Endodermal cell (in vitro differentiated cells): ENCODE data around the gene CTIF. TPM values are rescaled to one million over a fixed set of nuclear protein-coding genes. Genes with fewer than 3 reads are reported as not detected.
A peak's percentile ranks its signal among the peaks of the same experiment; 100 is the strongest.

Source experiments
- DNase-seq: peaks from one replicate; pipeline ENCODE4 v3.0.0-alpha.2; 2017
- H3K27ac ChIP-seq: 2 replicates; pipeline ENCODE4 v1.5.1; 2013; ENCODE audit warnings: mild to moderate bottlenecking, low read depth, low read length, moderate library complexity
- H3K27me3 ChIP-seq: 2 replicates; pipeline ENCODE4 v1.6.1; 2013; ENCODE audit warnings: mild to moderate bottlenecking, low read length, moderate library complexity; ENCODE audit not compliant: insufficient read depth, control insufficient read depth, poor library complexity, severe bottlenecking
- H3K36me3 ChIP-seq: 2 replicates; pipeline ENCODE4 v1.7.0; 2013; ENCODE audit warnings: mild to moderate bottlenecking, low read length, moderate library complexity; ENCODE audit not compliant: control insufficient read depth, insufficient read depth
- H3K4me1 ChIP-seq: one replicate; pipeline ENCODE4 v1.7.0; 2013; ENCODE audit warnings: low read length; ENCODE audit not compliant: control insufficient read depth, insufficient read depth
- H3K4me3 ChIP-seq: 2 replicates; pipeline ENCODE4 v1.5.1; 2013; ENCODE audit warnings: mild to moderate bottlenecking, low read length, moderate library complexity
- H3K9ac ChIP-seq: 2 replicates; pipeline ENCODE4 v1.6.1; 2013; ENCODE audit warnings: mild to moderate bottlenecking, low read length, moderate library complexity; ENCODE audit not compliant: poor library complexity, severe bottlenecking; ENCODE audit errors: extremely low read depth
- H3K9me3 ChIP-seq: 2 replicates; pipeline ENCODE4 v1.6.1; 2013; ENCODE audit warnings: mild to moderate bottlenecking, low read length, moderate library complexity; ENCODE audit not compliant: control insufficient read depth
- H3K27ac Mint-ChIP-seq: 2 replicates; pipeline ENCODE4 v1.8.0; 2020; ENCODE audit warnings: mixed read lengths
- H3K27me3 Mint-ChIP-seq: 2 replicates; pipeline ENCODE4 v1.8.0; 2021; ENCODE audit warnings: mild to moderate bottlenecking, mixed read lengths; ENCODE audit not compliant: insufficient read depth
- H3K36me3 Mint-ChIP-seq: 2 replicates; pipeline ENCODE4 v1.8.0; 2020; ENCODE audit warnings: low read depth, mixed read lengths
- H3K4me1 Mint-ChIP-seq: 2 replicates; pipeline ENCODE4 v1.8.0; 2020; ENCODE audit warnings: mixed read lengths
- H3K4me3 Mint-ChIP-seq: 2 replicates; pipeline ENCODE4 v1.8.0; 2020; ENCODE audit warnings: mild to moderate bottlenecking, moderate library complexity, mixed read lengths
- H3K9me3 Mint-ChIP-seq: 2 replicates; pipeline ENCODE4 v1.8.0; 2020; ENCODE audit warnings: mild to moderate bottlenecking, mixed read lengths
- WGBS, 2 experiments: methylation state at CpG; one replicate each; pipeline versions ENCODE4 v1.1.5 to v1.1.7; 2013; ENCODE audit warnings: missing lambda C conversion rate in 2 of 2, mixed read lengths in 1 of 2; ENCODE audit not compliant: insufficient coverage in 1 of 2, insufficient read length in 1 of 2; 5-methylcytosine and 5-hydroxymethylcytosine counted together
- total RNA-seq, 2 donors: library from RNA; stranded (reverse); fragmentation: NEBNext Ultra II Directional in 1 of 2; extraction: Animal tissue kit (Norgen Biotek cat#: 25700) in 1 of 2; gene quantifications; 2 replicates in 1 of 2; 3 replicates in 1 of 2; pipeline ENCODE4 v1.2.1, GENCODE V29; 2021
- TF ChIP-seq, protein P1 (sequence below): fragments of 200-600 bp; sonication (generic); conservative IDR thresholded peaks from 2 replicates; pipeline ENCODE4 v1.5.0; 2021; ENCODE audit warnings: antibody characterized with exemption, mild to moderate bottlenecking

The CTIF gene
- total RNA-seq, 2 donors from 2014 or later, result 33.8 to 41.6 TPM

DNA sequence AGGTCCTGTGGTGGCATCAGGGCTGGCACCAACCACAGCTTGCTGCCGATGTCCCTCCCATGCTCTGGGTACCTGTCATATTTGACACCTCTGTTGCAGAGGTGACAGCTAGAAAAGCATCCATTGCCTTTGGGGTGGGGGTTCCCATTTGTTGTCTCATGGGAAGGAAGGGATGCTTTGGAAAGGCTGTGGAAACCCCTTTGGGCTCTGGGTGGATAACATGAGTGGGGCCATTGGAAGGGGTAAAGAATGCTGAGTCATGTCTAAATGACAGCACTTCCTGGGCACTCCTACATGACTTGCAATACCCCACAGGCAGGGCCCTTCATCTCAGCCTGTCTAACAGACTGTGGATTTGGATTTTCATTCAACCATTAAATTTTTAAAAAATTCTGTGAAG is 27.8 kb downstream of the CTIF start:
- H3K4me1 ChIP-seq, result peaks cover 12% of the 10 kb centered on the region
- 88 to 97% methylated on average over 1 of the region's 1 CpG for WGBS, 2 experiments
- peaks cover 3% of the 10 kb centered on the region for H3K36me3 ChIP-seq
- Mint-ChIP-seq H3K9me3 (peaks cover 17% of the 10 kb centered on the region), H3K36me3 (peaks cover 11% of the 10 kb centered on the region), H3K4me1 (peaks cover 27% of the 10 kb centered on the region), H3K27me3 (peaks cover 4% of the 10 kb centered on the region), H3K4me3 (no peak overlapping the region), H3K27ac (no peak overlapping the region)
- no peak overlapping the region for H3K4me3 ChIP-seq
- DNase-seq, result no peak
- H3K27me3 ChIP-seq, result no peaks in the 10 kb centered on the region
- no peaks in the 10 kb centered on the region for H3K9me3 ChIP-seq
- H3K9ac ChIP-seq, result no peak overlapping the region
- H3K27ac ChIP-seq, result no peak overlapping the region
- TF ChIP-seq, protein P1, sequence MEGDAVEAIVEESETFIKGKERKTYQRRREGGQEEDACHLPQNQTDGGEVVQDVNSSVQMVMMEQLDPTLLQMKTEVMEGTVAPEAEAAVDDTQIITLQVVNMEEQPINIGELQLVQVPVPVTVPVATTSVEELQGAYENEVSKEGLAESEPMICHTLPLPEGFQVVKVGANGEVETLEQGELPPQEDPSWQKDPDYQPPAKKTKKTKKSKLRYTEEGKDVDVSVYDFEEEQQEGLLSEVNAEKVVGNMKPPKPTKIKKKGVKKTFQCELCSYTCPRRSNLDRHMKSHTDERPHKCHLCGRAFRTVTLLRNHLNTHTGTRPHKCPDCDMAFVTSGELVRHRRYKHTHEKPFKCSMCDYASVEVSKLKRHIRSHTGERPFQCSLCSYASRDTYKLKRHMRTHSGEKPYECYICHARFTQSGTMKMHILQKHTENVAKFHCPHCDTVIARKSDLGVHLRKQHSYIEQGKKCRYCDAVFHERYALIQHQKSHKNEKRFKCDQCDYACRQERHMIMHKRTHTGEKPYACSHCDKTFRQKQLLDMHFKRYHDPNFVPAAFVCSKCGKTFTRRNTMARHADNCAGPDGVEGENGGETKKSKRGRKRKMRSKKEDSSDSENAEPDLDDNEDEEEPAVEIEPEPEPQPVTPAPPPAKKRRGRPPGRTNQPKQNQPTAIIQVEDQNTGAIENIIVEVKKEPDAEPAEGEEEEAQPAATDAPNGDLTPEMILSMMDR, result no peak

DNA sequence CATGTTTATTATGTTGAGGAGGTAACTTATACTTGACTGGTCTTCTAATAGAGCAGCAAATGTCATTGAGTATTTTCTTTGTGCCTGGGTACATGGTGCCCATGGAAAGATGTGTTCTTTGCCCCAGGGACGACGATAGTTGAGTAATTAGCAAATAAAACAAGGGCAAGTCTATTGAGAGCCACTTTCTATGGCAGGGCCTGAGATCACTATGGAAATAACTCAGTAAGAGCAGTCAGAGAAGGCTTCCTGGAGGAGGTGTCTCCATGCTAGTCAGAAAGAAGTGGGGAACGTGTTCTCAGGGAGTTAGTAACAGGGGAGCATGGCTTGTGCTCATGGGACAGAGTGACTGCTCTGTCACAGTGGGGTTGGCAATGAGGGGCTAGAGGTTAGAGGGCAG is 28.6 kb downstream of the CTIF start:
- peaks cover 11% of the 10 kb centered on the region for H3K36me3 Mint-ChIP-seq
- 90 to 91% methylated on average over 3 of the region's 3 CpGs for WGBS, 2 experiments
- TF ChIP-seq, protein P1, result no peak
- no peaks in the 10 kb centered on the region for H3K27me3 ChIP-seq
- H3K9me3 Mint-ChIP-seq, result peaks cover 17% of the 10 kb centered on the region
- H3K4me3 ChIP-seq, result no peak overlapping the region
- peaks cover 27% of the 10 kb centered on the region for H3K4me1 Mint-ChIP-seq
- no peak for DNase-seq
- no peak overlapping the region for H3K27ac Mint-ChIP-seq
- H3K36me3 ChIP-seq, result peaks cover 3% of the 10 kb centered on the region
- peaks cover 4% of the 10 kb centered on the region for H3K27me3 Mint-ChIP-seq
- H3K9me3 ChIP-seq, result no peaks in the 10 kb centered on the region
- H3K4me3 Mint-ChIP-seq, result no peak overlapping the region
- H3K4me1 ChIP-seq, result peaks cover 12% of the 10 kb centered on the region
- H3K9ac ChIP-seq, result no peak overlapping the region
- H3K27ac ChIP-seq, result no peak overlapping the region

DNA sequence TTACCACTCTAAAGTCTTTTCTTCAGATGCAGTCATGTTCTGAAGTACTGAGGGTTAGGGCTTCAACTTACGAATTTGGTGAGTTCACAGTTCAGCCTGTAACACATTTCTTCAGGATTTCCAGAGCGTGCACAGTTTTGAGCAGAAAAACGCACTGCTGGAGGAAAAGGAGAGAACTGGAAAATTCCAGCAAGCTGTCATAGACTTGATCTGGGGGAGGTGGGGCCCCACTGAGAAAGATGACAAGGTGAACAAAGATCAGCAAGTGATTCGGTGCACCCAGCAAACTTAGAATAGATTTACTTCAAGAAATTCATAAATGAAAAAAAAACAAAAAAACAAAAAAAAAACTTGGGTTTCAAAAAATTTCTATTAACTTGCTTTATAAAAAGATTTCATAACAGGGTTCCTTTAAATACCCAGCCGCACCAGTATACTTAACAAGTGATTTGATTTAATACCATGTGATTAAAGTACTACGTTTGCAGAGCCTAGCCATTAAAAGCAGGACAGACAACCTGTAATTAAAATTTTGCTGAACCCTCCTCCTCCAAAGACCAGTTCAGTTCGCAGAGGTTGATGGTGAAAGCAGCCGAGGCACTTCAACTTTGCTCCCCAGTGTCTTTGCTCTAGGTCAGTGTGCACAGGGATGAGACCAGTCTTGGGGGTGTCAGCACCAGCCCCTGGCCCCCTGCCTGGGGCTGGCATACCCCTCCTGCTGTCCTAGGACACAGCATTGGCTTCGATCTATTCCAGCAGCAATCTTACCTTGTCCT is 30.5 kb downstream of the CTIF start:
- Histone ChIP-seq H3K36me3 (peaks cover 3% of the 10 kb centered on the region), H3K27ac (no peak overlapping the region), H3K9me3 (no peaks in the 10 kb centered on the region), H3K9ac (peak overlapping the region; percentile 30), H3K4me1 (peaks cover 12% of the 10 kb centered on the region), H3K27me3 (no peaks in the 10 kb centered on the region), H3K4me3 (peak overlapping the region; percentile 23)
- no peak overlapping the region for H3K27ac Mint-ChIP-seq
- H3K9me3 Mint-ChIP-seq, result peaks cover 17% of the 10 kb centered on the region
- H3K36me3 Mint-ChIP-seq, result peaks cover 11% of the 10 kb centered on the region
- H3K4me1 Mint-ChIP-seq, result peaks cover 21% of the 10 kb centered on the region
- 90 to 97% methylated on average over 8 of the region's 9 CpGs for WGBS, 2 experiments
- no peak overlapping the region for H3K4me3 Mint-ChIP-seq
- H3K27me3 Mint-ChIP-seq, result peaks cover 4% of the 10 kb centered on the region
- TF ChIP-seq, protein P1, result no peak
- no peak for DNase-seq
